HepG2 (cell line): Measurements from ENCODE around the gene PCARE. TPM values are rescaled to one million over a fixed set of nuclear protein-coding genes. Genes with fewer than 3 reads are reported as not detected.

ENCODE experiments used
- ATAC-seq: fragments of 200-7000 bp; cut with Tn5 transposase; 3 replicates; pipeline ENCODE4 v1.9.1; 2020; ENCODE audit warnings: mild to moderate bottlenecking, moderate library complexity
- BruUV-seq: library from RNA; stranded (reverse); fragments of 400-500 nt; replicated peaks from 2 replicates; lab custom pipeline; 2021; lab: Mats Ljungman, UMichigan
- CTCF ChIA-PET: fragments of 300-600 bp; formaldehyde crosslinking; extraction: SDS; loops from one replicate; lab custom pipeline; 2021; ENCODE audit warnings: low total read pairs, inconsistent platforms, low intra/inter-chr PET ratio; lab: Yijun Ruan, JAX
- POLR2A ChIA-PET: fragments of 350-600 bp; sonication (Branson Sonifier 250); formaldehyde crosslinking; loops from one replicate; lab custom pipeline; 2020; ENCODE audit warnings: antibody characterized with exemption, inconsistent platforms; lab: Yijun Ruan, JAX
- DNase-seq: peaks from one replicate; pipeline ENCODE4 v3.0.0-alpha.2; 2015; ENCODE audit warnings: low spot score
- FAIRE-seq: peaks from 3 replicates; lab custom pipeline; 2011; peaks lifted over from hg19 to GRCh38; lab: Jason Lieb, UNC
- H2AFZ ChIP-seq: one replicate; pipeline ENCODE4 v1.6.1; 2011; ENCODE audit warnings: low read length, inconsistent platforms
- H3K27ac ChIP-seq: fragments of 300-600 bp; 3 replicates; pipeline ENCODE4 v1.8.0; 2011; ENCODE audit warnings: mixed run types, mild to moderate bottlenecking, mixed read lengths, low read length, inconsistent platforms; ENCODE audit not compliant: insufficient read depth; ENCODE audit errors: extremely low read length
- H3K27me3 ChIP-seq, 2 experiments: fragments of 200-600 bp in 1 of 2; 2 replicates in 1 of 2; 3 replicates in 1 of 2; pipeline versions ENCODE4 v1.6.0 to v1.8.0; 2011; ENCODE audit warnings: low read length in 2 of 2, mild to moderate bottlenecking in 2 of 2, moderate library complexity in 2 of 2, inconsistent platforms in 1 of 2; ENCODE audit not compliant: insufficient read depth in 2 of 2, control insufficient read depth in 1 of 2
- H3K36me3 ChIP-seq, 2 experiments: fragments of 200-600 bp in 1 of 2; replicated peaks in 1 of 2; 2 replicates in 1 of 2; 3 replicates in 1 of 2; pipeline versions ENCODE4 v1.5.1 to v1.8.0; 2011; ENCODE audit warnings: low read length in 2 of 2, inconsistent platforms in 1 of 2; ENCODE audit not compliant: insufficient read depth in 2 of 2, control insufficient read depth in 1 of 2
- H3K4me1 ChIP-seq: 2 replicates; pipeline ENCODE4 v1.5.1; 2012; ENCODE audit warnings: low read length, inconsistent platforms; ENCODE audit not compliant: insufficient read depth
- H3K4me2 ChIP-seq: 2 replicates; pipeline ENCODE4 v1.6.0; 2011; ENCODE audit warnings: low read depth, low read length, inconsistent platforms
- H3K4me3 ChIP-seq, 3 experiments: fragments of 200-600 bp in 1 of 3; sonication (generic), shearing (Covaris generic) in 1 of 3; replicated peaks in 1 of 3; 2 replicates each; pipeline ENCODE4 v1.5.1; 2011 to 2016; ENCODE audit warnings: low read length in 3 of 3, inconsistent platforms in 2 of 3, low read depth in 2 of 3, mild to moderate bottlenecking in 2 of 3, control low read depth in 1 of 3, mixed read lengths in 1 of 3; ENCODE audit not compliant: insufficient read depth in 1 of 3
- H3K79me2 ChIP-seq: one replicate; pipeline ENCODE4 v1.6.1; 2011; ENCODE audit warnings: low read length, inconsistent platforms; ENCODE audit not compliant: insufficient read depth
- H3K9ac ChIP-seq: 2 replicates; pipeline ENCODE4 v1.6.0; 2011; ENCODE audit warnings: mild to moderate bottlenecking, low read depth, low read length, inconsistent platforms; ENCODE audit not compliant: insufficient read depth
- H3K9me3 ChIP-seq: 2 replicates; pipeline ENCODE4 v1.5.1; 2012; ENCODE audit warnings: mild to moderate bottlenecking, low read length
- H4K20me1 ChIP-seq: 2 replicates; pipeline ENCODE4 v1.6.0; 2011; ENCODE audit warnings: inconsistent platforms, mild to moderate bottlenecking, low read length, moderate library complexity; ENCODE audit not compliant: insufficient read depth
- NFIC ChIP-seq: IDR thresholded peaks from 2 replicates; pipeline ENCODE4 v1.6.1; 2012; ENCODE audit warnings: mild to moderate bottlenecking, low read length, inconsistent platforms
- TRAFD1 ChIP-seq: sonication (generic); formaldehyde crosslinking; IDR thresholded peaks from 2 replicates; pipeline ENCODE4 v1.5.1; 2020; ENCODE audit warnings: missing genetic modification reagents, mild to moderate bottlenecking, borderline replicate concordance
- U2AF1 ChIP-seq: fragments of 200-400 bp; formaldehyde crosslinking; optimal IDR thresholded peaks from 2 replicates; pipeline ENCODE3; 2017; ENCODE audit warnings: mild to moderate bottlenecking, low read depth, low read length
- ZBTB1 ChIP-seq: sonication (generic); formaldehyde crosslinking; IDR thresholded peaks from 2 replicates; pipeline ENCODE4 v1.4.0; 2020; ENCODE audit warnings: missing genetic modification reagents, borderline replicate concordance
- ZFP82 ChIP-seq: sonication (generic); formaldehyde crosslinking; IDR thresholded peaks from 2 replicates; pipeline ENCODE4 v1.5.1; 2020; ENCODE audit warnings: mild to moderate bottlenecking, missing genetic modification reagents, borderline replicate concordance
- ZNF446 ChIP-seq: sonication (generic); formaldehyde crosslinking; IDR thresholded peaks from 2 replicates; pipeline ENCODE4 v1.5.0; 2020; ENCODE audit warnings: mild to moderate bottlenecking, missing genetic modification reagents
- ZNF7 ChIP-seq: IDR thresholded peaks from 2 replicates; pipeline ENCODE4 v1.6.1; 2016; ENCODE audit warnings: missing biosample characterization, missing genetic modification reagents
- ZNF766 ChIP-seq: sonication (generic); formaldehyde crosslinking; IDR thresholded peaks from 2 replicates; pipeline ENCODE4 v1.5.0; 2020; ENCODE audit warnings: missing genetic modification reagents, borderline replicate concordance
- WGBS: methylation state at CpG from one replicate; pipeline ENCODE4 v1.1.6; 2017; ENCODE audit warnings: low lambda C conversion rate; 5-methylcytosine and 5-hydroxymethylcytosine counted together
- in situ Hi-C: cut with HindIII; loops from 2 replicates; pipeline ENCODE4 v1.10.0; 2017; ENCODE audit warnings: low pct_unique_long_range_greater_than_20kb; ENCODE audit not compliant: extremely low pct_ligation_motif_present
- intact Hi-C: fragments of 100-400 bp; cut with micrococcal nuclease; formaldehyde crosslinking; loops from one replicate; pipeline ENCODE4 v1.10.0; 2022; ENCODE audit not compliant: unreplicated experiment
- polyA plus RNA-seq, 8 experiments: library from polyadenylated mRNA; depleted of rRNA in 3 of 8; stranded (reverse) in 7 of 8; unstranded in 1 of 8; fragments of >200 nt; fragmentation: Illumina TruSeq in 4 of 8; extraction: Trizol in 4 of 8; gene quantifications; 2 replicates each; pipeline versions ENCODE4 v1.2.1 to v1.2.3, GENCODE V29; 2011 to 2016; ENCODE audit warnings: low read depth in 4 of 8, missing spikeins in 1 of 8, mixed read lengths in 1 of 8; ENCODE audit not compliant: insufficient read depth in 1 of 8
- total RNA-seq, 5 experiments: library from RNA; depleted of rRNA; stranded (reverse); fragments of >200 nt; fragmentation: Illumina TruSeq; extraction: Trizol; gene quantifications; 2 replicates each; pipeline ENCODE4 v1.2.3, GENCODE V29; 2016; ENCODE audit warnings: low read depth in 1 of 5
- TF ChIP-seq, protein P1 (sequence below): sonication (generic); formaldehyde crosslinking; IDR thresholded peaks from 2 replicates; pipeline ENCODE4 v1.4.0; 2020; ENCODE audit warnings: mild to moderate bottlenecking, missing genetic modification reagents
- TF ChIP-seq, protein P2 (sequence below): sonication (generic); formaldehyde crosslinking; IDR thresholded peaks from 2 replicates; pipeline ENCODE4 v1.4.0; 2020; ENCODE audit warnings: missing genetic modification reagents, borderline replicate concordance

PCARE gene
- total and polyA plus RNA-seq, 2 of the 13 experiments (the other 11 are each of a cell fraction or from before 2014, with no cell fraction given) = not detected

GRCh38 chr2:29053223-29053622 lies 21.1 kb downstream of the PCARE start:
- no peaks in the 10 kb centered on the region for H3K36me3 ChIP-seq
- no peak for TF ChIP-seq ZFP82 (CRISPR knock-in tag)
- TF ChIP-seq TRAFD1 = no peak
- TF ChIP-seq, protein P1, sequence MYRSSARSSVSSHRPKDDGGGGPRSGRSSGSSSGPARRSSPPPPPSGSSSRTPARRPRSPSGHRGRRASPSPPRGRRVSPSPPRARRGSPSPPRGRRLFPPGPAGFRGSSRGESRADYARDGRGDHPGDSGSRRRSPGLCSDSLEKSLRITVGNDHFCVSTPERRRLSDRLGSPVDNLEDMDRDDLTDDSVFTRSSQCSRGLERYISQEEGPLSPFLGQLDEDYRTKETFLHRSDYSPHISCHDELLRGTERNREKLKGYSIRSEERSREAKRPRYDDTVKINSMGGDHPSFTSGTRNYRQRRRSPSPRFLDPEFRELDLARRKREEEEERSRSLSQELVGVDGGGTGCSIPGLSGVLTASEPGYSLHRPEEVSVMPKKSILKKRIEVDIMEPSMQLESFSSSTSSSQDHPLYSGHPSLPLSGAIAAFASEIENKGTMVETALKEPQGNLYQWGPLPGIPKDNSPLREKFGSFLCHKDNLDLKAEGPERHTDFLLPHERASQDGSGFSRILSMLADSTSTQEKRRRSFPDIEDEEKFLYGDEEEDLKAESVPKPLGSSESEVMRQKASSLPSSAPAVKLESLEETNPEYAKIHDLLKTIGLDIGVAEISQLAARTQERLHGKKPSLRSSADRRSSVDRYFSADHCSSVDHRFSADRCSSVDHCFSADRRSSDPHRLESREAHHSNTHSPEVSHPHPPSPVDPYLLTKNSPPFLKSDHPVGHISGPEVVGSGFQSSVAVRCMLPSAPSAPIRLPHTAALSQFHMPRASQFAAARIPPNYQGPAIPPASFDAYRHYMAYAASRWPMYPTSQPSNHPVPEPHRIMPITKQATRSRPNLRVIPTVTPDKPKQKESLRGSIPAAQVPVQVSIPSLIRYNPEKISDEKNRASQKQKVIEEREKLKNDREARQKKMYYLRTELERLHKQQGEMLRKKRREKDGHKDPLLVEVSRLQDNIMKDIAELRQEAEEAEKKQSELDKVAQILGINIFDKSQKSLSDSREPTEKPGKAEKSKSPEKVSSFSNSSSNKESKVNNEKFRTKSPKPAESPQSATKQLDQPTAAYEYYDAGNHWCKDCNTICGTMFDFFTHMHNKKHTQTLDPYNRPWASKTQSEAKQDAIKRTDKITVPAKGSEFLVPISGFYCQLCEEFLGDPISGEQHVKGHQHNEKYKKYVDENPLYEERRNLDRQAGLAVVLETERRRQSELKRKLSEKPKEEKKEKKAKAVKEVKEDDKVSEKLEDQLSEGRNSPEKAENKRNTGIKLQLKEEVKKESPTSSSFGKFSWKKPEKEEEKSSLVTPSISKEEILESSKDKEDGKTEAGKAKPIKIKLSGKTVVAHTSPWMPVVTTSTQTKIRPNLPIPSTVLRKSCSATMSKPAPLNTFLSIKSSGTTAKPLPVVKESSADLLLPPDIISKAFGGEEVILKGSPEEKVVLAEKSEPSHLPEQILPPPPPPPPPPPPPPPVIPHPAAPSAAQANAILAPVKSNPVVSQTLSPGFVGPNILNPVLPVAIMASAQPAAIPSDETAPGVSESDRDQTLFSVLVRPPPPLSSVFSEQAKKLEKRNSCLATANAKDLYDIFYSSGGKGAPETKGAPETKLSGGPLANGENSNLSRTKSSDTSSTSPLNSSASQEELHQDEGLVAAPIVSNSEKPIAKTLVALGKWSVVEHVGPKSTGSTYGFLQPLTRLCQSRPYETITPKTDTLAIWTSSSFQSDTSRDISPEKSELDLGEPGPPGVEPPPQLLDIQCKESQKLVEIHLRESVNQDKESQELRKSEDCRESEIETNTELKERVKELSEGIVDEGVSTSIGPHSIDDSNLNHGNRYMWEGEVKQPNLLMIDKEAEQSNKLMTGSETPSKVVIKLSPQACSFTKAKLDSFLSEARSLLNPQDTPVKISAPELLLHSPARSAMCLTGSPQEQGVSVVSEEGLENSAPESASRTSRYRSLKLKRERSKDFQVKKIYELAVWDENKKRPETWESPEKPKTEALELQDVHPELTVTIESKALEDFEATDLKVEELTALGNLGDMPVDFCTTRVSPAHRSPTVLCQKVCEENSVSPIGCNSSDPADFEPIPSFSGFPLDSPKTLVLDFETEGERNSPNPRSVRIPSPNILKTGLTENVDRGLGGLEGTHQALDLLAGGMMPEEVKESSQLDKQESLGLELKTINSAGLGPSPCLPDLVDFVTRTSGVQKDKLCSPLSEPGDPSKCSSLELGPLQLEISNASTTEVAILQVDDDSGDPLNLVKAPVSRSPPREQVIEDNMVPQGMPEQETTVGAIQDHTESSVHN (CRISPR knock-in tag) = no peak
- TF ChIP-seq NFIC = no peak
- no peak for TF ChIP-seq U2AF1
- no peak for TF ChIP-seq ZNF7 (CRISPR knock-in tag)
- no peak for TF ChIP-seq ZNF766 (CRISPR knock-in tag)
- TF ChIP-seq, protein P2, sequence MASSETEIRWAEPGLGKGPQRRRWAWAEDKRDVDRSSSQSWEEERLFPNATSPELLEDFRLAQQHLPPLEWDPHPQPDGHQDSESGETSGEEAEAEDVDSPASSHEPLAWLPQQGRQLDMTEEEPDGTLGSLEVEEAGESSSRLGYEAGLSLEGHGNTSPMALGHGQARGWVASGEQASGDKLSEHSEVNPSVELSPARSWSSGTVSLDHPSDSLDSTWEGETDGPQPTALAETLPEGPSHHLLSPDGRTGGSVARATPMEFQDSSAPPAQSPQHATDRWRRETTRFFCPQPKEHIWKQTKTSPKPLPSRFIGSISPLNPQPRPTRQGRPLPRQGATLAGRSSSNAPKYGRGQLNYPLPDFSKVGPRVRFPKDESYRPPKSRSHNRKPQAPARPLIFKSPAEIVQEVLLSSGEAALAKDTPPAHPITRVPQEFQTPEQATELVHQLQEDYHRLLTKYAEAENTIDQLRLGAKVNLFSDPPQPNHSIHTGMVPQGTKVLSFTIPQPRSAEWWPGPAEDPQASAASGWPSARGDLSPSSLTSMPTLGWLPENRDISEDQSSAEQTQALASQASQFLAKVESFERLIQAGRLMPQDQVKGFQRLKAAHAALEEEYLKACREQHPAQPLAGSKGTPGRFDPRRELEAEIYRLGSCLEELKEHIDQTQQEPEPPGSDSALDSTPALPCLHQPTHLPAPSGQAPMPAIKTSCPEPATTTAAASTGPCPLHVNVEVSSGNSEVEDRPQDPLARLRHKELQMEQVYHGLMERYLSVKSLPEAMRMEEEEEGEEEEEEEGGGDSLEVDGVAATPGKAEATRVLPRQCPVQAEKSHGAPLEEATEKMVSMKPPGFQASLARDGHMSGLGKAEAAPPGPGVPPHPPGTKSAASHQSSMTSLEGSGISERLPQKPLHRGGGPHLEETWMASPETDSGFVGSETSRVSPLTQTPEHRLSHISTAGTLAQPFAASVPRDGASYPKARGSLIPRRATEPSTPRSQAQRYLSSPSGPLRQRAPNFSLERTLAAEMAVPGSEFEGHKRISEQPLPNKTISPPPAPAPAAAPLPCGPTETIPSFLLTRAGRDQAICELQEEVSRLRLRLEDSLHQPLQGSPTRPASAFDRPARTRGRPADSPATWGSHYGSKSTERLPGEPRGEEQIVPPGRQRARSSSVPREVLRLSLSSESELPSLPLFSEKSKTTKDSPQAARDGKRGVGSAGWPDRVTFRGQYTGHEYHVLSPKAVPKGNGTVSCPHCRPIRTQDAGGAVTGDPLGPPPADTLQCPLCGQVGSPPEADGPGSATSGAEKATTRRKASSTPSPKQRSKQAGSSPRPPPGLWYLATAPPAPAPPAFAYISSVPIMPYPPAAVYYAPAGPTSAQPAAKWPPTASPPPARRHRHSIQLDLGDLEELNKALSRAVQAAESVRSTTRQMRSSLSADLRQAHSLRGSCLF (CRISPR knock-in tag) = no peak
- TF ChIP-seq ZNF446 (CRISPR knock-in tag) = no peak
- TF ChIP-seq ZBTB1 (CRISPR knock-in tag) = no peak
- H3K4me3 ChIP-seq = no peak overlapping the region
- ChIA-PET CTCF (no interaction called here), POLR2A (no interaction called here)
- H2AFZ ChIP-seq = no peak overlapping the region
- H3K9me3 ChIP-seq = no peaks in the 10 kb centered on the region
- no peaks in the 10 kb centered on the region for H3K4me1 ChIP-seq
- ATAC-seq (no peak), DNase-seq (no peak), FAIRE-seq (no peak)
- no peak overlapping the region for H3K9ac ChIP-seq
- intact Hi-C loops (no loop called here), in situ Hi-C loops (no loop called here)
- 55% methylated on average over 3 of the region's 7 CpGs for WGBS
- H3K27ac ChIP-seq = no peak overlapping the region
- no peak overlapping the region for H3K4me2 ChIP-seq
- H4K20me1 ChIP-seq = no peaks in the 10 kb centered on the region
- H3K79me2 ChIP-seq = no peaks in the 10 kb centered on the region
- H3K27me3 ChIP-seq = peaks cover 5 to 52% of the 10 kb centered on the region in 2 experiments; a peak in 3 of 5 replicates
- BruUV-seq = no TSS peak
